Measurements from ENCODE around the gene MAD1L1. TPM values are rescaled to one million over a fixed set of nuclear protein-coding genes. Genes with fewer than 3 reads are reported as not detected.

The MAD1L1 gene
- total RNA-seq, 1 experiment from 2014 or later = 38.5 TPM

GRCh38 chr7:2107386-2108070 lies 125.2 kb downstream of the MAD1L1 start:
- H3K27ac ChIP-seq (ENCODE audit: low read depth, low read length) = no peak overlapping the region; the same call in 1 of the 2 replicates
- H3K4me2 ChIP-seq (ENCODE audit: low read length) = no peak overlapping the region
- BruUV-seq (replicated peaks) = no TSS peak
- H3K9me2 ChIP-seq (ENCODE audit: insufficient read depth) = no peaks in the 10 kb centered on the region
- DNase-seq (ENCODE audit: low read depth, low spot score) (no peak), ATAC-seq (no peak)
- H3K79me2 ChIP-seq (ENCODE audit: insufficient read depth, low read length) = peaks cover 22% of the 10 kb centered on the region
- H3K27me3 ChIP-seq (ENCODE audit: insufficient read depth, low read length) = no peaks in the 10 kb centered on the region
- intact Hi-C loops (cut with micrococcal nuclease) = loop anchor here (10.0 kb wide), 1 partner anchor 97 kb away; no protein-coding TSS in a partner anchor
- RAD21 ChIA-PET (ENCODE audit: low non-redundant PET in 1 of 2, low total read pairs in 2 of 2, uncharacterized antibody in 2 of 2, unreplicated experiment in 2 of 2) = no interaction called here
- CTCF ChIA-PET = no interaction called here
- no peaks in the 10 kb centered on the region for H3K36me3 ChIP-seq (ENCODE audit: control insufficient read depth in 1 of 2, insufficient read depth in 2 of 2, low read length in 2 of 2)
- H4K20me1 ChIP-seq (ENCODE audit: insufficient read depth) = no peaks in the 10 kb centered on the region
- POLR2A ChIA-PET = no interaction called here
- H3K9ac ChIP-seq (ENCODE audit: low read length) = no peak overlapping the region; the same call in 1 of the 2 replicates
- H2AFZ ChIP-seq (ENCODE audit: low read depth, low read length, poor library complexity, severe bottlenecking) = no peak overlapping the region
- peaks cover 47 to 85% of the 10 kb centered on the region in 2 experiments for H3K4me1 ChIP-seq (ENCODE audit: control insufficient read depth in 1 of 2, insufficient read depth in 2 of 2, low read length in 2 of 2)
- TF ChIP-seq ZBTB33 (IDR thresholded peaks at IDR 0.05; ENCODE audit: extremely low read depth, insufficient replicate concordance, low read length) (no peak), FOSL1 (IDR thresholded peaks at IDR 0.05; ENCODE audit: low read depth) (no peak), ATF3 (IDR thresholded peaks at IDR 0.05) (no peak), ZNF274 (IDR thresholded peaks at IDR 0.05; ENCODE audit: low read depth, low read length) (no peak), ELF1 (IDR thresholded peaks at IDR 0.05; ENCODE audit: borderline replicate concordance, low read depth) (no peak), EZH2phosphoT487 (IDR thresholded peaks at IDR 0.05; ENCODE audit: borderline replicate concordance) (no peak), POLR2AphosphoS5 (IDR thresholded peaks at IDR 0.05; ENCODE audit: low read depth, low read length) (no peak), EGR1 (IDR thresholded peaks at IDR 0.05; ENCODE audit: low read depth) (no peak), ZFX (IDR thresholded peaks at IDR 0.05) (no peak), RAD21 (IDR thresholded peaks at IDR 0.05; ENCODE audit: low read depth) (no peak), JUND (IDR thresholded peaks at IDR 0.05) (no peak), POLR2A (IDR thresholded peaks at IDR 0.05; ENCODE audit: borderline replicate concordance, extremely low read depth, insufficient read depth, insufficient read length) (no peak), TCF7L2 (IDR thresholded peaks at IDR 0.05; ENCODE audit: borderline replicate concordance, extremely low read depth, insufficient read depth, insufficient read length) (no peak), SRF (IDR thresholded peaks at IDR 0.05; ENCODE audit: low read depth) (no peak), SP1 (IDR thresholded peaks at IDR 0.05; ENCODE audit: low read depth) (no peak), CTCF (IDR thresholded peaks at IDR 0.05 in 2 of 3, conservative IDR thresholded peaks at IDR 0.05 in 1 of 3; ENCODE audit: borderline replicate concordance in 1 of 3, insufficient read depth in 1 of 3, low read depth in 2 of 3, low read length in 2 of 3) (no peak)
- TF ChIP-seq, protein P1, sequence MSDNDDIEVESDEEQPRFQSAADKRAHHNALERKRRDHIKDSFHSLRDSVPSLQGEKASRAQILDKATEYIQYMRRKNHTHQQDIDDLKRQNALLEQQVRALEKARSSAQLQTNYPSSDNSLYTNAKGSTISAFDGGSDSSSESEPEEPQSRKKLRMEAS (IDR thresholded peaks at IDR 0.05) = no peak
- H3K9me3 ChIP-seq (ENCODE audit: control insufficient read depth in 1 of 2, insufficient read depth in 1 of 2, low read depth in 1 of 2, low read length in 2 of 2) = no peaks in the 10 kb centered on the region
- H3K4me3 ChIP-seq (replicated peaks in 1 of 2; ENCODE audit: low read depth in 1 of 2, low read length in 2 of 2) = no peak overlapping the region
